ENCODE data around the gene ADORA2A.

The ADORA2A gene

GRCh38 chr22:24426436-24426835 is 963 bp upstream of the ADORA2A start:
- no peak overlapping the region for H3K4me3 ChIP-seq (ENCODE audit: control insufficient read depth, low read depth, low read length)

GRCh38 chr22:24426851-24427499 is 424 bp upstream of the ADORA2A start:
- H3K4me3 ChIP-seq (ENCODE audit: control insufficient read depth, low read depth, low read length), result no peak overlapping the region
- no peak for TF ChIP-seq CTCF (IDR thresholded peaks at IDR 0.05; ENCODE audit: control insufficient read depth, insufficient read depth, low read depth, low read length, missing control alignments)
- DNase-seq (ENCODE audit: low read depth), result no peak

More at GRCh38 chr22:24426436-24426835, 963 bp upstream of the ADORA2A start:
- no peak for TF ChIP-seq CTCF (IDR thresholded peaks at IDR 0.05; ENCODE audit: control insufficient read depth, insufficient read depth, low read depth, low read length, missing control alignments)
- no peak for DNase-seq (ENCODE audit: low read depth)

- no peak for DNase-seq (ENCODE audit: low read depth)
- H3K4me3 ChIP-seq (ENCODE audit: control insufficient read depth, low read depth, low read length), result no peak overlapping the region
- no peak for TF ChIP-seq CTCF (IDR thresholded peaks at IDR 0.05; ENCODE audit: control insufficient read depth, insufficient read depth, low read depth, low read length, missing control alignments)
Measured at GRCh38 chr22:24428751-24429410, 1.5 kb downstream of the ADORA2A start.

GRCh38 chr22:24429411-24430365 is 2.3 kb downstream of the ADORA2A start:
- DNase-seq (ENCODE audit: low read depth), result no peak
- H3K4me3 ChIP-seq (ENCODE audit: control insufficient read depth, low read depth, low read length), result no peak overlapping the region
- TF ChIP-seq CTCF (IDR thresholded peaks at IDR 0.05; ENCODE audit: control insufficient read depth, insufficient read depth, low read depth, low read length, missing control alignments), result no peak

- no peak for TF ChIP-seq CTCF (IDR thresholded peaks at IDR 0.05; ENCODE audit: control insufficient read depth, insufficient read depth, low read depth, low read length, missing control alignments)
- no peak overlapping the region for H3K4me3 ChIP-seq (ENCODE audit: control insufficient read depth, low read depth, low read length)
- no peak for DNase-seq (ENCODE audit: low read depth)
Measured at GRCh38 chr22:24430431-24431308, 3.3 kb downstream of the ADORA2A start.
